ENCODE results near the gene UGT1A8. TPM values are rescaled to one million over a fixed set of nuclear protein-coding genes. Genes with fewer than 3 reads are reported as not detected.
"Not testable (repeated sequence)": the region's sequence is repeated elsewhere in the genome, so short reads cannot be mapped to it uniquely, and the experiment has no call there.

The UGT1A8 gene
- total RNA-seq, 1 donor from 2014 or later = not detected

- DNase-seq = no peak
- intact Hi-C loops (cut with DNase I) = no loop called here
- no peak for ATAC-seq (ENCODE audit: poor library complexity)
Observed at GRCh38 chr2:233746475-233747282, 129.2 kb downstream of the UGT1A8 start.

GRCh38 chr2:233747283-233747544 lies 129.8 kb downstream of the UGT1A8 start:
- ATAC-seq (ENCODE audit: poor library complexity) = no peak
- intact Hi-C loops (cut with DNase I) = no loop called here
- DNase-seq = no peak

- ATAC-seq (ENCODE audit: poor library complexity); DNase-seq; intact Hi-C loops (cut with DNase I): not testable (repeated sequence)
Observed at GRCh38 chr2:233750689-233751088, 133.3 kb downstream of the UGT1A8 start.

- DNase-seq; intact Hi-C loops (cut with DNase I); ATAC-seq (ENCODE audit: poor library complexity): not testable (repeated sequence)
Observed at GRCh38 chr2:233751212-233752009, 134.0 kb downstream of the UGT1A8 start.

- intact Hi-C loops (cut with DNase I) = no loop called here
- DNase-seq = no peak
- no peak for ATAC-seq (ENCODE audit: poor library complexity)
Observed at GRCh38 chr2:233754872-233755611, 137.6 kb downstream of the UGT1A8 start.

- DNase-seq = no peak
- no peak for ATAC-seq (ENCODE audit: poor library complexity)
- intact Hi-C loops (cut with DNase I) = no loop called here
Observed at GRCh38 chr2:233756429-233757081, 139.1 kb downstream of the UGT1A8 start.

- DNase-seq (no peak), ATAC-seq (ENCODE audit: poor library complexity) (no peak)
- intact Hi-C loops (cut with DNase I) = no loop called here
Observed at GRCh38 chr2:233758141-233758540, 140.7 kb downstream of the UGT1A8 start.

- intact Hi-C loops (cut with DNase I) = no loop called here
- ATAC-seq (ENCODE audit: poor library complexity) (no peak), DNase-seq (no peak)
Observed at GRCh38 chr2:233758849-233759248, 141.4 kb downstream of the UGT1A8 start.

GRCh38 chr2:233760043-233760442 lies 142.6 kb downstream of the UGT1A8 start, which contains the start of gene UGT1A1:
TSS of gene UGT1A1 (plus strand) at chr2:233760270. CDS start at chr2:233760288, 18 bp downstream.
- intact Hi-C loops (cut with DNase I) = no loop called here
- no peak for DNase-seq
- ATAC-seq (ENCODE audit: poor library complexity) = no peak

GRCh38 chr2:233761040-233761769 lies 143.8 kb downstream of the UGT1A8 start:
- intact Hi-C loops (cut with DNase I) = no loop called here
- DNase-seq (no peak), ATAC-seq (ENCODE audit: poor library complexity) (no peak)

- no peak for ATAC-seq (ENCODE audit: poor library complexity)
- no peak for DNase-seq
- intact Hi-C loops (cut with DNase I) = no loop called here
Observed at GRCh38 chr2:233764264-233764663, 146.8 kb downstream of the UGT1A8 start.

GRCh38 chr2:233764761-233765160 lies 147.3 kb downstream of the UGT1A8 start:
- intact Hi-C loops (cut with DNase I) = no loop called here
- ATAC-seq (ENCODE audit: poor library complexity) (no peak), DNase-seq (no peak)

- DNase-seq = no peak
- intact Hi-C loops (cut with DNase I) = no loop called here
- ATAC-seq (ENCODE audit: poor library complexity) = no peak
Observed at GRCh38 chr2:233766416-233766815, 149.0 kb downstream of the UGT1A8 start.

GRCh38 chr2:233768076-233768475 lies 150.6 kb downstream of the UGT1A8 start:
- ATAC-seq (ENCODE audit: poor library complexity) (no peak), DNase-seq (no peak)
- intact Hi-C loops (cut with DNase I) = no loop called here

GRCh38 chr2:233769260-233769659 lies 151.8 kb downstream of the UGT1A8 start:
- ATAC-seq (ENCODE audit: poor library complexity) = no peak
- intact Hi-C loops (cut with DNase I) = no loop called here
- DNase-seq = no peak

- DNase-seq (no peak), ATAC-seq (ENCODE audit: poor library complexity) (no peak)
- intact Hi-C loops (cut with DNase I) = no loop called here
Observed at GRCh38 chr2:233772153-233772552, 154.7 kb downstream of the UGT1A8 start.

- intact Hi-C loops (cut with DNase I) = no loop called here
- ATAC-seq (ENCODE audit: poor library complexity) = no peak
- DNase-seq = no peak
Observed at GRCh38 chr2:233772583-233772982, 155.2 kb downstream of the UGT1A8 start.

- intact Hi-C loops (cut with DNase I) = no loop called here
- DNase-seq (no peak), ATAC-seq (ENCODE audit: poor library complexity) (no peak)
Observed at GRCh38 chr2:233773854-233774253, 156.4 kb downstream of the UGT1A8 start.
